Prostate gland (tissue), 2 donors: Measurements from ENCODE around the gene UFC1. TPM values are rescaled to one million over a fixed set of nuclear protein-coding genes. Genes with fewer than 3 reads are reported as not detected.

Experiments
- DNase-seq: peaks from one replicate; pipeline ENCODE4 v3.0.0-alpha.2; 2019; ENCODE audit warnings: low spot score
- H3K27ac ChIP-seq, 2 donors: fragments of 200-600 bp; sonication (generic); 2 replicates each; pipeline ENCODE4 v1.5.1; 2017 to 2019
- H3K27me3 ChIP-seq: fragments of 200-600 bp; sonication (generic); replicated peaks from 2 replicates; pipeline ENCODE4 v1.5.1; 2019; ENCODE audit not compliant: insufficient read depth
- H3K36me3 ChIP-seq, 2 donors: fragments of 200-600 bp; sonication (generic); 1 replicate in 1 of 2; 2 replicates in 1 of 2; pipeline versions ENCODE4 v1.5.1 to v1.8.1; 2017 to 2019
- H3K4me1 ChIP-seq: fragments of 200-600 bp; sonication (generic); replicated peaks from 2 replicates; pipeline ENCODE4 v1.5.1; 2019
- H3K4me3 ChIP-seq, 2 donors: fragments of 200-600 bp; sonication (generic); 2 replicates each; pipeline ENCODE4 v1.5.1; 2017 to 2019
- H3K9me3 ChIP-seq: fragments of 200-600 bp; sonication (generic); 2 replicates; pipeline ENCODE4 v1.5.1; 2017
- POLR2A ChIP-seq: fragments of 450-650 bp; IDR thresholded peaks from one replicate; pipeline ENCODE4 v1.6.1; 2016; ENCODE audit warnings: antibody characterized with exemption, mild to moderate bottlenecking
- POLR2AphosphoS5 ChIP-seq: sonication (generic); formaldehyde crosslinking; IDR thresholded peaks from one replicate; pipeline ENCODE4 v1.6.1; 2017; ENCODE audit warnings: antibody characterized with exemption
- WGBS: methylation state at CpG from one replicate; pipeline ENCODE4 v1.1.5; 2018; 5-methylcytosine and 5-hydroxymethylcytosine counted together
- intact Hi-C: fragments of 100-400 bp; cut with DNase I; formaldehyde crosslinking; loops from one replicate; pipeline ENCODE4 v1.14.2; 2022
- total RNA-seq, 2 donors: library from RNA; depleted of rRNA; stranded (reverse); fragments of >200 nt; gene quantifications; one replicate each; pipeline ENCODE4 v1.1.0, GENCODE V29; 2016
- TF ChIP-seq, protein P1 (sequence below), 4 experiments: fragments of 200-600 bp in 2 of 4; fragments of 450-650 bp in 2 of 4; sonication (generic) in 2 of 4; IDR thresholded peaks; 1 replicate in 3 of 4; 2 replicates in 1 of 4; pipeline ENCODE4 v1.5.1; 2016 to 2019; ENCODE audit warnings: antibody characterized with exemption in 4 of 4, mild to moderate bottlenecking in 2 of 4, moderate library complexity in 2 of 4

The UFC1 gene
- total RNA-seq, 2 donors from 2014 or later: 71.3 to 72.8 TPM

GRCh38 chr1:161188381-161188780, 34.6 kb downstream of the UFC1 start:
- intact Hi-C loops: no loop called here
- no peaks in the 10 kb centered on the region for H3K9me3 ChIP-seq
- TF ChIP-seq, protein P1, sequence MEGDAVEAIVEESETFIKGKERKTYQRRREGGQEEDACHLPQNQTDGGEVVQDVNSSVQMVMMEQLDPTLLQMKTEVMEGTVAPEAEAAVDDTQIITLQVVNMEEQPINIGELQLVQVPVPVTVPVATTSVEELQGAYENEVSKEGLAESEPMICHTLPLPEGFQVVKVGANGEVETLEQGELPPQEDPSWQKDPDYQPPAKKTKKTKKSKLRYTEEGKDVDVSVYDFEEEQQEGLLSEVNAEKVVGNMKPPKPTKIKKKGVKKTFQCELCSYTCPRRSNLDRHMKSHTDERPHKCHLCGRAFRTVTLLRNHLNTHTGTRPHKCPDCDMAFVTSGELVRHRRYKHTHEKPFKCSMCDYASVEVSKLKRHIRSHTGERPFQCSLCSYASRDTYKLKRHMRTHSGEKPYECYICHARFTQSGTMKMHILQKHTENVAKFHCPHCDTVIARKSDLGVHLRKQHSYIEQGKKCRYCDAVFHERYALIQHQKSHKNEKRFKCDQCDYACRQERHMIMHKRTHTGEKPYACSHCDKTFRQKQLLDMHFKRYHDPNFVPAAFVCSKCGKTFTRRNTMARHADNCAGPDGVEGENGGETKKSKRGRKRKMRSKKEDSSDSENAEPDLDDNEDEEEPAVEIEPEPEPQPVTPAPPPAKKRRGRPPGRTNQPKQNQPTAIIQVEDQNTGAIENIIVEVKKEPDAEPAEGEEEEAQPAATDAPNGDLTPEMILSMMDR (IDR thresholded peaks at IDR 0.05): no peak
- TF ChIP-seq POLR2A: no peak
- TF ChIP-seq POLR2AphosphoS5: no peak
- DNase-seq: no peak
- H3K27ac ChIP-seq: no peak overlapping the region
- 90% methylated on average over 6 of the region's 6 CpGs for WGBS
- no peaks in the 10 kb centered on the region for H3K27me3 ChIP-seq
- H3K4me3 ChIP-seq: no peak overlapping the region
- H3K36me3 ChIP-seq: no peaks in the 10 kb centered on the region
- no peaks in the 10 kb centered on the region for H3K4me1 ChIP-seq

GRCh38 chr1:161189036-161189435, 35.3 kb downstream of the UFC1 start:
- no peaks in the 10 kb centered on the region for H3K9me3 ChIP-seq
- intact Hi-C loops: no loop called here

GRCh38 chr1:161190962-161191521, 37.3 kb downstream of the UFC1 start:
- Histone ChIP-seq H3K27me3 (no peaks in the 10 kb centered on the region), H3K4me1 (no peaks in the 10 kb centered on the region), H3K27ac (no peak overlapping the region), H3K36me3 (no peaks in the 10 kb centered on the region), H3K9me3 (no peaks in the 10 kb centered on the region), H3K4me3 (no peak overlapping the region)
- intact Hi-C loops: no loop called here
- no peak for DNase-seq
- 69% methylated on average over 22 of the region's 22 CpGs for WGBS
- TF ChIP-seq POLR2AphosphoS5: no peak
- no peak for TF ChIP-seq POLR2A
- TF ChIP-seq, protein P1 (IDR thresholded peaks at IDR 0.05): no peak

More at GRCh38 chr1:161189036-161189435, 35.3 kb downstream of the UFC1 start:
- Histone ChIP-seq H3K4me1 (no peaks in the 10 kb centered on the region), H3K27ac (no peak overlapping the region), H3K4me3 (no peak overlapping the region), H3K36me3 (no peaks in the 10 kb centered on the region), H3K27me3 (no peaks in the 10 kb centered on the region)
- no peak for DNase-seq
- WGBS: 94% methylated on average over 5 of the region's 5 CpGs
- TF ChIP-seq POLR2A (no peak), POLR2AphosphoS5 (no peak)

GRCh38 chr1:161191971-161192370, 38.2 kb downstream of the UFC1 start:
- no peaks in the 10 kb centered on the region for H3K9me3 ChIP-seq
- intact Hi-C loops: no loop called here
- H3K27ac ChIP-seq: no peak overlapping the region
- 55% methylated on average over 8 of the region's 8 CpGs for WGBS
- DNase-seq: no peak
- no peak for TF ChIP-seq POLR2A
- no peak for TF ChIP-seq POLR2AphosphoS5
- TF ChIP-seq, protein P1 (IDR thresholded peaks at IDR 0.05): no peak
- H3K4me3 ChIP-seq: no peak overlapping the region
- H3K27me3 ChIP-seq: no peaks in the 10 kb centered on the region
- H3K36me3 ChIP-seq: no peaks in the 10 kb centered on the region
- no peaks in the 10 kb centered on the region for H3K4me1 ChIP-seq

- H3K4me3 ChIP-seq: no peak overlapping the region
- H3K27me3 ChIP-seq: no peaks in the 10 kb centered on the region
- TF ChIP-seq, protein P1 (IDR thresholded peaks at IDR 0.05): peak; percentile 45 to 80 (median 71)
- TF ChIP-seq POLR2A (no peak), POLR2AphosphoS5 (peak; percentile 50)
- no peaks in the 10 kb centered on the region for H3K9me3 ChIP-seq
- DNase-seq: peak; percentile 56
- H3K36me3 ChIP-seq: no peaks in the 10 kb centered on the region
- WGBS: 61% methylated on average over 15 of the region's 15 CpGs
- intact Hi-C loops: no loop called here
- H3K4me1 ChIP-seq: no peaks in the 10 kb centered on the region
- no peak overlapping the region for H3K27ac ChIP-seq
These were observed 39.0 kb downstream of the UFC1 start for GRCh38 chr1:161192476-161193465.
